Activated naive CD8-positive, alpha-beta T cell (primary cell): Measurements from ENCODE around the gene RENBP.

Experiments used
- H3K27ac Mint-ChIP-seq: one replicate; pipeline ENCODE4 v1.8.0; 2021; ENCODE audit warnings: mixed read lengths
- H3K27me3 Mint-ChIP-seq: one replicate; pipeline ENCODE4 v1.8.0; 2021; ENCODE audit warnings: mixed read lengths
- H3K36me3 Mint-ChIP-seq: one replicate; pipeline ENCODE4 v1.8.0; 2021; ENCODE audit warnings: mixed read lengths
- H3K4me1 Mint-ChIP-seq: one replicate; pipeline ENCODE4 v1.8.0; 2021; ENCODE audit warnings: low read depth, mixed read lengths
- H3K4me3 Mint-ChIP-seq: one replicate; pipeline ENCODE4 v1.8.0; 2021; ENCODE audit warnings: mild to moderate bottlenecking, mixed read lengths
- H3K9me3 Mint-ChIP-seq: one replicate; pipeline ENCODE4 v1.8.0; 2021; ENCODE audit warnings: low read depth, mixed read lengths

RENBP gene

GRCh38 chrX:153926552-153926857 lies 17.9 kb downstream of the RENBP start:
- no peaks in the 10 kb centered on the region for H3K27me3 Mint-ChIP-seq
- H3K4me1 Mint-ChIP-seq: peaks cover 27% of the 10 kb centered on the region
- peak overlapping the region; percentile 91 for H3K4me3 Mint-ChIP-seq
- peak overlapping the region; percentile 91 for H3K27ac Mint-ChIP-seq
- peaks cover 2% of the 10 kb centered on the region for H3K36me3 Mint-ChIP-seq
- no peaks in the 10 kb centered on the region for H3K9me3 Mint-ChIP-seq

DNA sequence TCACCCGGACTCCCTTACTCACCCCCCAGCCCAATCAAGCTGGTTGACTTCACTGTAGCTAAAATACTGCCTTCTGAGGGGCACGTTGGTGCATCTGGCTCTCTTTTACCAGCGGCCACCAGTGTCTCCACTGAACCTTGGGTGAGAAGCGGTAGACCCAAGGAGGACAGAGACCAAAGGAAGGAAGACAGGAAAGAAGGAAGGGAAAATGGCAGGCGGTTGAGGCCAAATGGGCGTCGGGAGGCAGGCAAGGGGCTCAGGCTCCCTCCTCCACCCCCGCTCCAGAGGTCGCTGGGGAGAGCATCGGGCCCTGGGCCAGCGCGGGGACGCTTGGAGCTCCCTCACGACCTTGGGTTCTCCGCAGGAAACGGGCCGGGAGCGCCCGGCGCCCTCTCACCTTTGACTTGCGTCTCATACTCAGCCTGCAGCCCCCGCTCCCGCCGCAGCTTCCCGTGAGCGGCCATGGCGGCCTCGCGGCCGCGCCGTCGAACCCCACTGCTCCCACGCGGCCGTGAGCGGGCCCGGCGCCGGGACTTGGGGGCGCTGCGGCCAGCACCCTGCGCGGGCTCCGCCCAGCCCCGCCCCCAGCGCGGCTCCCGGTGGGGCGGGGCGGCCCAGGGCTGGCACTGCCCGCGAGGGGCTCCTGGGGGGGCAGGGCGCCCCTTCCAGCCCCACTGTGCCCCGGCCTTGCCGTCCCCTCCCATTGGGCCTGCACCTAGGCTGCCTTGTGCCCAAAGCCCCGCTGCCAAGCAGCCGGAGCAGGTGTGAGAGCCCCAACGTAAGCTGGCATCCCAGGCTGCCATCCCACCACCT lies 18.5 kb downstream of the RENBP start, which contains the start of gene ARHGAP4:
ARHGAP4 (minus strand) TSS at position 526 of the 813 bp plus-strand sequence; CDS start at position 464, 62 bp downstream.
- H3K4me1 Mint-ChIP-seq: peaks cover 24% of the 10 kb centered on the region
- peak within 1 kb of the TSS; percentile 95 for H3K4me3 Mint-ChIP-seq
- H3K27me3 Mint-ChIP-seq: no peaks in the 10 kb centered on the region
- peak within 1 kb of the TSS; percentile 93 for H3K27ac Mint-ChIP-seq
- H3K36me3 Mint-ChIP-seq: peaks cover 2% of the 10 kb centered on the region
- no peaks in the 10 kb centered on the region for H3K9me3 Mint-ChIP-seq

- peaks cover 23% of the 10 kb centered on the region for H3K4me1 Mint-ChIP-seq
- no peaks in the 10 kb centered on the region for H3K9me3 Mint-ChIP-seq
- H3K4me3 Mint-ChIP-seq: peak overlapping the region; percentile 95
- H3K27me3 Mint-ChIP-seq: no peaks in the 10 kb centered on the region
- H3K36me3 Mint-ChIP-seq: peaks cover 2% of the 10 kb centered on the region
- peak overlapping the region; percentile 93 for H3K27ac Mint-ChIP-seq
These were observed 19.1 kb downstream of the RENBP start for GRCh38 chrX:153925387-153925738.

DNA sequence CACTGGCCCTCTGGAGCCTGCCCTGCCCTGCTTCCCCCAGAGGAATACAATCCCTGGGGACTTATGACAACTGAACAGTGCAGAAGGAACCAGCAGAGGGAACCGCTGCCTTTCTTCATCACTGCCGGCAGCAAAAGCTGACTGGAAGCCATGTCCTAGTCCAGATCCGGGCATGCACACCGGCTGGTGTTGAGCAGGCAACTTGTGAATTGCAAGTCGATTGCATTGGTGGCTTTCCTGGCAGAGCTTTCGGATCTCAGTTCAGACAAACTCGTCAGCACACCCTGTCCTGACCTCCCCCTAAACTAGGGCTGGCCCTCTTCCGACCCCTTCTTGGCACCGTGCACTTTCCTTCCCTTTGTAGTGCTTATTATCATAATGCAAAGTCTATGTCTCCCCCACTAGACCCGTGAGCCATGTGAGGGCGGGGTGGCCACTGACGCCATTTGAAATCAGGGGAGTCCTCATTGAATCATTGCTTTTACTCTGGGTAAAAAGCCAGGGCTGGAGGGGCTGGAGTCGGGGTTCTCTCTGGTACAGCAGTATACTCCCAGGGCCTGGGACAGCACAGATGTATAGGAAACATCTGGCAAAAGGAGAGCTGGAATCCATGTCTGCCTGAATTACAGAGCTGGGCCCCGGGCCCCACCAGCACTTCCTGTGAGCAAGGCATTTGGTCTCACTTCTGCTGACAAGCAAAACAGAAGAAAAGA lies 20.1 kb downstream of the RENBP start:
- peaks cover 2% of the 10 kb centered on the region for H3K36me3 Mint-ChIP-seq
- H3K27me3 Mint-ChIP-seq: no peaks in the 10 kb centered on the region
- peak overlapping the region; percentile 95 for H3K4me3 Mint-ChIP-seq
- no peaks in the 10 kb centered on the region for H3K9me3 Mint-ChIP-seq
- peak overlapping the region; percentile 93 for H3K27ac Mint-ChIP-seq
- peaks cover 27% of the 10 kb centered on the region for H3K4me1 Mint-ChIP-seq

GRCh38 chrX:153922932-153923857 lies 21.2 kb downstream of the RENBP start:
- Mint-ChIP-seq H3K9me3 (no peaks in the 10 kb centered on the region), H3K4me1 (peaks cover 23% of the 10 kb centered on the region), H3K4me3 (peak overlapping the region; percentile 95), H3K36me3 (no peaks in the 10 kb centered on the region), H3K27ac (peak overlapping the region; percentile 86), H3K27me3 (no peaks in the 10 kb centered on the region)

GRCh38 chrX:153921511-153922446 lies 22.7 kb downstream of the RENBP start:
- H3K27me3 Mint-ChIP-seq: no peaks in the 10 kb centered on the region
- H3K9me3 Mint-ChIP-seq: no peaks in the 10 kb centered on the region
- H3K4me3 Mint-ChIP-seq: peak overlapping the region; percentile 95
- no peaks in the 10 kb centered on the region for H3K36me3 Mint-ChIP-seq
- peak overlapping the region; percentile 50 for H3K27ac Mint-ChIP-seq
- H3K4me1 Mint-ChIP-seq: peaks cover 21% of the 10 kb centered on the region

DNA sequence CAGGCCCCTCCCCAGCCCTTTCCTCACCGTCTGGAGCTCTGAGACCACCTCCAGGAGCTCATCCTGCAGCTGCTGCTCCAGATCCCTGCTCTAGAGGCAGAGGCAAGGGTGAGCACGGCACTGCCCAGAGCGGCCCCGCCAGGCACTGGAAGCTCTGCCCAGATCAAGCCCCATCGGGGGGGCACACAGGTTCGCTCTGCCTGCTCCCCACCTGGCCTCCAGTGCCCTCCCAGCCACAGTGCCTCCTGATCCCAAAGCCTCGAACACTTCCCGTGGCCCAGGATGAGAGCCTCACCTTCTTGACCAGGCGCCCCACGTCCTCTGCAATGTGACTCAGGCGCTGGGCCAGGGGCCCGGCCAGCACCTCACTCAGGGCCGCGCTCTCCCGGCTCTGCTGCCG lies 23.4 kb downstream of the RENBP start:
- H3K4me3 Mint-ChIP-seq: no peak overlapping the region
- peaks cover 22% of the 10 kb centered on the region for H3K4me1 Mint-ChIP-seq
- no peaks in the 10 kb centered on the region for H3K36me3 Mint-ChIP-seq
- H3K27ac Mint-ChIP-seq: peak overlapping the region; percentile 10
- no peaks in the 10 kb centered on the region for H3K27me3 Mint-ChIP-seq
- no peaks in the 10 kb centered on the region for H3K9me3 Mint-ChIP-seq

DNA sequence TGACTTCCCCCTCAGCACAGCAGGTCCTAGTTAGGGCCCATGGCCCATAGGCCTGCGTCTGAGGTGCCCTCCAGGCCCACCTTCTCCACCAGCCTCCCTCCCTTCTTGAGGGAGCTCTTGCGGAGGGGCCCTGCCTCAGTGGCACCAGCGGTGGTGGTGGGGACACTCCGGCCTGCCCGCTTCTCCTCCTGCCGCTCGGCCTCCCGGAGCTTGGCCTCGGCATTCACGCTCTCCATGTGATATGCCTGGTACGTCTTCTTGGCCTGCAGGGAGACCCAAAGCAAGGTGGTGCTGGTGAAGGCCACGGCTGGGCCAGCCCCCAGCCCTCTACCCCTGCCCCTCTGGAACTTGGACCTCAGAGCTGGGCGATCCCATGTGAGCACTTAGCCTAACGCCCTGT lies 23.9 kb downstream of the RENBP start:
- no peak overlapping the region for H3K27ac Mint-ChIP-seq
- no peaks in the 10 kb centered on the region for H3K9me3 Mint-ChIP-seq
- no peaks in the 10 kb centered on the region for H3K36me3 Mint-ChIP-seq
- H3K27me3 Mint-ChIP-seq: no peaks in the 10 kb centered on the region
- no peak overlapping the region for H3K4me3 Mint-ChIP-seq
- peaks cover 23% of the 10 kb centered on the region for H3K4me1 Mint-ChIP-seq

DNA sequence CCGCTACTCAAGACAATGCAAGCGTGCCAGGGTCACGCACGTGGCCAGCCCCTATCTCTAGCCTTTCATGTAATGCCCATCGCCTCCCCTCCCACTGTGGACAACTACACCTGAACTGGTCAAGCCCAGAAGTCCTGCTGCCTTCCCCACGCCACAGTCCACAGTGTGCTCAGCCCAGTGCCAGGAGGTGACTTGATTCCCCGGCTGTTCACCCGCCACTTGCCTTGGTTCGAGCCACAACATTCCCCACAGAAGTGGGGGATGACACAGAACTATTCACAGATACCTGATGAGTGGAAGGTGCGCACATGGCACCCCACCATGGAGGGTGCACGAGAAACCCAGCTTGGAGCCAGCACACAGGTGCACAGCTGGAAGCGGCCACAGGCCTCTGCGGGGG lies 25.2 kb downstream of the RENBP start:
- Mint-ChIP-seq H3K4me3 (no peak overlapping the region), H3K27ac (peak overlapping the region; percentile 41), H3K4me1 (peaks cover 22% of the 10 kb centered on the region), H3K9me3 (no peaks in the 10 kb centered on the region), H3K36me3 (no peaks in the 10 kb centered on the region), H3K27me3 (no peaks in the 10 kb centered on the region)

DNA sequence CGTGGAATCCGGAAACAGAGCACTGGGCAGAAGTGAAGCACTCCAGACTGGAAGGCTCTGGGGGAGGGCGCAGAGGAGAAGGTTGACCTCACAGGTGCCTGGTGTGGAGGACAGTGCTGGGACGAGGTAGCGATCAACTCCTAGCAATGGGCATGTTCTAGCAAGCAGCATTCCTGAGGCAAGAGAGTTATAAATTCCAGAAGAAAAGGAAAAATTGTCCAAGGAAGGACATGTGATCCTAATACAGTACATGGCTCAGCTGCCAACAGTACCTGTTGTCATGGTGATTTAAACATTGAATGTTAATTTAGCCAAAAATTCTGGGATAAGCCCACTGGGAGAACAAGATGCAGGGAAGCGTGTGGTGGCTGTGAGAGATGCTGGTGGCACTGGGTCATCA lies 26.6 kb downstream of the RENBP start:
- H3K9me3 Mint-ChIP-seq: no peaks in the 10 kb centered on the region
- no peaks in the 10 kb centered on the region for H3K27me3 Mint-ChIP-seq
- H3K36me3 Mint-ChIP-seq: no peaks in the 10 kb centered on the region
- H3K27ac Mint-ChIP-seq: no peak overlapping the region
- peaks cover 16% of the 10 kb centered on the region for H3K4me1 Mint-ChIP-seq
- no peak overlapping the region for H3K4me3 Mint-ChIP-seq

DNA sequence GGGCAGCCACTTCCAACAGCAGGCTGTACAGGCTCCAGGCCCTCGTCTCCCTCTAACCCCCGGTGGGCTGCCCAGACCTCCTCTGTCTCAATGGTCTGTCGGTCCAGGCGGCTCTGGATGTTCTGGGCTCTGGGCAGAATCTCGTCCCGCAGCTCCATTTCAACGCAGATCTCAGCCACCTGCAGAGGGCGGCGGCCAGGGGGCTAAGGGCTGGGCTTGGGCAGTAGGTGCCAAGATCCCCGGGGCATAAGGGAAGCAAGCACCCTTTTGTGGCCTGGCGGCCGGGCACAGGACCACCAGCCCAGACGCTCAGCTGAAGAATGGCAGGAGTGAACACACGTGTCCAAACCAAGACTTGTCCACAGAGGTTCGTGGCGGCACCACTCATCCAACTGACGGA lies 30.7 kb downstream of the RENBP start:
- Mint-ChIP-seq H3K27ac (no peak overlapping the region), H3K4me1 (peaks cover 13% of the 10 kb centered on the region), H3K27me3 (no peaks in the 10 kb centered on the region), H3K9me3 (no peaks in the 10 kb centered on the region), H3K4me3 (no peak overlapping the region), H3K36me3 (no peaks in the 10 kb centered on the region)

DNA sequence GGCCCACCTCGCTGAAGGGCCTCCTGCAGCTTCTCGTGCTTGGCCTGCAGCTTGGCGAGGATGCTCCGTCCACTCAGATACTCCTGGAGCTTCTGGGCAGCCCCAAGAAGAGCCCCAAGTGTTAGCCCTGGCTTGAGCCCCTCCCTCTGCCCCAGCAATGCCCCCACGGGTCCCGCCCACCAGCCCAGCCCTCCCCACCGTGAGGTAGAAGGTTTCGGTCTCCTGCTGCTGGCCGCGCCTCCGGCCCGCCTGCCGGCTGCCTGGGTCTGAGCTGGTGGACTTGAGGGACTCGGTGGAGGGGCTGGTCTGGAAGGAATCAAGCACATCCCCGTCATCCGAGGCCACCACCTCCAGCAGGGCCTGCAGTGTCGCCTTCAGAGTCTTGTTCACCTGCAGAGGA lies 31.2 kb downstream of the RENBP start:
- no peaks in the 10 kb centered on the region for H3K9me3 Mint-ChIP-seq
- H3K27me3 Mint-ChIP-seq: no peaks in the 10 kb centered on the region
- H3K36me3 Mint-ChIP-seq: no peaks in the 10 kb centered on the region
- H3K4me1 Mint-ChIP-seq: peaks cover 13% of the 10 kb centered on the region
- no peak overlapping the region for H3K4me3 Mint-ChIP-seq
- H3K27ac Mint-ChIP-seq: no peak overlapping the region

DNA sequence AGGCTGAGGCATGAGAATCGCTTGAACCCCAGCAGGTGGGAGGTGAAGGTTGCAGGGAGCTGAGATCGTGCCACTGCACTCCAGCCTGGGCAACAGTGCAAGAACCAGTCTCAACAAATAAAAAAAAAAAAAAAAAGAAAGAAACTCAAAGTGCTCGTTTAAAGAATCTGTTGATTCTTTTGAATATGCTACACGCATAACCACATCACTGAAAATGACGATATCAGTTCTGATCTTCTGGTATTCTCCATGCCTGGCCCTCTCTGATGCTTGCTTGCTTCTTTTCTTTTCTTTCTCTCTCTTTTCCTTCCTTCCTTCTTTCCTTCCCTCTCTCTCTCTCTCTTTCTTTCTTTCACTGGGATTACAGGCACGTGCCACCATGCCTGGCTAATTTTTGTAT lies 32.6 kb downstream of the RENBP start:
- Mint-ChIP-seq H3K9me3 (no peaks in the 10 kb centered on the region), H3K4me1 (peaks cover 13% of the 10 kb centered on the region), H3K27me3 (no peaks in the 10 kb centered on the region), H3K27ac (peak overlapping the region; percentile 68), H3K4me3 (no peak overlapping the region), H3K36me3 (no peaks in the 10 kb centered on the region)

GRCh38 chrX:153910446-153910845 lies 34.0 kb downstream of the RENBP start:
- H3K27me3 Mint-ChIP-seq: no peaks in the 10 kb centered on the region
- H3K36me3 Mint-ChIP-seq: no peaks in the 10 kb centered on the region
- peaks cover 15% of the 10 kb centered on the region for H3K4me1 Mint-ChIP-seq
- no peak overlapping the region for H3K27ac Mint-ChIP-seq
- no peak overlapping the region for H3K4me3 Mint-ChIP-seq
- no peaks in the 10 kb centered on the region for H3K9me3 Mint-ChIP-seq
